LNCaP clone FGC (cell line): ENCODE results near the gene LRP2.
"Not testable (repeated sequence)": the region's sequence is repeated elsewhere in the genome, so short reads cannot be mapped to it uniquely, and the experiment has no call there.

Source experiments
- DNase-seq: peaks from one replicate; pipeline ENCODE4 v3.0.0-alpha.2; 2011; ENCODE audit warnings: low read depth
- H3K4me3 ChIP-seq: 2 replicates; pipeline ENCODE4 v1.5.1; 2011; ENCODE audit warnings: mild to moderate bottlenecking, low read depth, low read length, control low read depth
- TF ChIP-seq, protein P1 (sequence below): IDR thresholded peaks from 2 replicates; pipeline ENCODE4 v1.5.1; 2012; ENCODE audit warnings: mild to moderate bottlenecking; ENCODE audit not compliant: control insufficient read depth, insufficient read depth; ENCODE audit errors: extremely low read depth

Gene LRP2

DNA sequence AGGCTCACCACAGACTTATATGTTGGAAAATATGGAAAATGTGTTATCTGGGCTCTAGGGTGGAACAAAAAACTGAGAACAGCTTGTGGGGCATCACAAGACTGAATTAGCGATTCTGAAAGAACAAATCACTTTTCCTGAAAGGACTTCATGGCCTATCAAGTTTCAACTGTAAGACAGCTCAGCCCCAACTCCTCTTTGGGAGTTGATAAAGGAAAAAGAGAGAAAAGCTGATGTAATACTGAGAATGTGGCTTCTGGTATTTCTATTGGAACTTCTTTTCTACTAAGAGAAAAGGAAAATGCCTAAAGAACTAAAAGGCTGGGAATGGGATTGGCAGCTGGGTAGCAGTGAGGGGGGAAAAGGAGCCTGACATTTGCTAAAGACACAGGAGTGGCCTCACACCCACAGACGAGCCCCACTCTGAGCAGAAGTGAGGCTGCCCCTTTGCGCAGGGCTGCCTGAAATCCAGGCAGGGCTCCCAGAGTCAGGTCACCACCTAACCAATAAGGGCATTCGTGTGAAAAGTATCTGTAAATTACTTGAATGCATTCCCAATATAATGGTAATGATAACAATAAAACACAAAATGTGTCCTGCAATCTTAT is 75.6 kb downstream of the LRP2 start:
- DNase-seq: no peak
- H3K4me3 ChIP-seq: no peak overlapping the region
- TF ChIP-seq, protein P1, sequence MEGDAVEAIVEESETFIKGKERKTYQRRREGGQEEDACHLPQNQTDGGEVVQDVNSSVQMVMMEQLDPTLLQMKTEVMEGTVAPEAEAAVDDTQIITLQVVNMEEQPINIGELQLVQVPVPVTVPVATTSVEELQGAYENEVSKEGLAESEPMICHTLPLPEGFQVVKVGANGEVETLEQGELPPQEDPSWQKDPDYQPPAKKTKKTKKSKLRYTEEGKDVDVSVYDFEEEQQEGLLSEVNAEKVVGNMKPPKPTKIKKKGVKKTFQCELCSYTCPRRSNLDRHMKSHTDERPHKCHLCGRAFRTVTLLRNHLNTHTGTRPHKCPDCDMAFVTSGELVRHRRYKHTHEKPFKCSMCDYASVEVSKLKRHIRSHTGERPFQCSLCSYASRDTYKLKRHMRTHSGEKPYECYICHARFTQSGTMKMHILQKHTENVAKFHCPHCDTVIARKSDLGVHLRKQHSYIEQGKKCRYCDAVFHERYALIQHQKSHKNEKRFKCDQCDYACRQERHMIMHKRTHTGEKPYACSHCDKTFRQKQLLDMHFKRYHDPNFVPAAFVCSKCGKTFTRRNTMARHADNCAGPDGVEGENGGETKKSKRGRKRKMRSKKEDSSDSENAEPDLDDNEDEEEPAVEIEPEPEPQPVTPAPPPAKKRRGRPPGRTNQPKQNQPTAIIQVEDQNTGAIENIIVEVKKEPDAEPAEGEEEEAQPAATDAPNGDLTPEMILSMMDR: no peak

DNA sequence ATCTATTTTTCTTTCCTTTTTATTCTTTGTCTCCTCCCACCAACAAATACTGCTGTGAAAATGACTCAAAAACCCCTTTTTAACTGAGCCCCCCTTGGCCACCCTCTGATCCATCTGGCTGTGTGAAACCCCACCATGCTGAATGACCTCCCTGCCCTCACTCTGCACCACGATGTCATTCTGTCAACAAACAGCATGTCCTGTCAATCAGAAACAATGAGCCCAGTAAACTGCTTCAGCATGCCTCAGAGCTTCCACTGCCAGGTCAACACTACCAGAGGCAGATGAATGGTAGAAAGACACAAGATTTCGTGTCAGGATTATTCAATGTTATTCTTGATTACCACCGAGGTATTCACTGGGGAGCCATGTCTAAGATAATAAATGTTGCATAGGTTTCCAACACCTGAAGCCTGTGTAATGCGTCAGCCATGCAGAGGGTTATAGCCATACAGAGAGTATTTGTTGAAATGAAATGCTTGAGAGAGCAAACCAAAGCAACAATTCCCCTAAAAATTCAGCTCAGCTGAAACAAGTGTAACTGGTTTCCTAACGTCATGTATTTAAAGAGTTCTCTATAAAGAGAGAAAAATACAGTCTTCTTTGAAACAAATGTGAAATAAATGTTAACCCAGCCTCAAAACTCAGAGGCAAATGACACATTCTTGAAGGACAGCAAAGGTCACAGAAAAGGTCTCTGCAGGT is 76.7 kb downstream of the LRP2 start:
- no peak overlapping the region for H3K4me3 ChIP-seq
- DNase-seq: no peak
- TF ChIP-seq, protein P1: no peak

DNA sequence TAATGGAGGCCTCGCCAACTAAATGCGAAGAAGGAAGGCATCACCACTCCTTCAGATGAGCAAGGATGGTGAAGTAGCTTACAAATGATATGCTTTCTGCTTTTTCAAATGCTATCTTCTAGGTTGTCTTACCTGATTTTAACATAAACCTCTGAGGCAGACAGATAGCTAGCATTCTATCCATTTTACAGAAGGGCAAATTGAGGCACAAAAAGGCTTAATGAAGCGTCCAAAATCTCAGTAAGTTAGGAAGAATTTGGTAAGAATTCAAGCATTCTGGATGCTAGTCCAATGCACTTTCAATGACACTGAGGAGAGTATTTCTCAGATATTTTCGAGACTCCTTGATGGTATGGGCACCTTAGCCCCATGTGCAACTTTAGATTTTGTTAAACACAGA is 81.8 kb downstream of the LRP2 start:
- no peak for DNase-seq
- TF ChIP-seq, protein P1: no peak
- no peak overlapping the region for H3K4me3 ChIP-seq

DNA sequence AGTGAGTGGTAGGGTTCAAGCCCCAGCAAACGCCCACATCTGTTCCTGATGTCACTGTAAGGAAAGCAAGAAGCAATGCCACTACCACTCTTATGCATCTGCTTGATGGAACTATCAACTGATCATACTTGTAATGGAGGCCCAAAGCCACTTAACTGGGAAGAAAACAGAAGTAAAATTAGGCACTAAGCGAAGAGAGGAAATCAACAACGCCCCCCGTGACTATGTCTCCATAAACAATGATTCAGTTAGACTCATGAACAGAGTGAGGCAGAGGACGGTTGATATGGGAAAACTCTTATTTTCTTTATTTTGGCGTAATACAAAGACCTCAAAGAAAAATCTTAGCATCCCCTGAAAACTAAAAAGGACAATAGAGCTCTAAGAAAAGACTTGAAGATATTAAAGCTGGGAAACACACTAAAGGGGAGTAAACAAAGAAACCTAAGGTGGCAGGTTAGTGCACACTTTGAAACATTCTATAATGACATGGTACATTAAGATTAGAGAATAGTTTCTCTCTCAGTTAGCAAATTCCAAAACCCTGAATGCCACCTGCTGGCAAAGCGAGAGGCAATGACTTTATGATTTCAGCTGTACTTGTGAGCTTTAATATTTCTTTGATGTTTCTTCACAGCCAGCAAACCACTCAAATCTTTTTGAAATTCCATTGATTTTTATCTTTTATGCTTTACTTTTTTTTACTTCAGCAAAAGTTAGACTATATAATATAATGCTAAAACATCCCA is 86.5 kb downstream of the LRP2 start:
- TF ChIP-seq, protein P1: peak; percentile 59
- DNase-seq: no peak
- H3K4me3 ChIP-seq: no peak overlapping the region

DNA sequence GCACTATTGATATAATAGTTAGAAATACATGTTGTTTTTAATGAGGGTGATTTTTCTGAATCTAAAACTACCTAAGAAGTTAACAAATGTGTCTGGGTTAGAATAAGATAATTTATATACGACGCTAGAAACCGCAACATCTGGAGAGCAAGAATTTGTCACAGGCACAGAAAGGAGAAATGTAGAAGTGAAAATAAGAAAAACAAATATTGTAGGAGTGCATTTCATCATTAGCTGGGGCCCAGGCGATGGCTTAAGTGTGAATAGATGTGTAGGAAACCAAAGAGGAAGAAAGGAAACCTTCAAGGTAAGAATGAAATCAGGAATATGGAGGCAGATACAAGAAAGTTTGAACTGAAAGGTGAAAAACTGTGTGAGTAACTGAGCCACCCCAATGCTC is 90.3 kb downstream of the LRP2 start:
- no peak overlapping the region for H3K4me3 ChIP-seq
- TF ChIP-seq, protein P1: no peak
- DNase-seq: no peak

DNA sequence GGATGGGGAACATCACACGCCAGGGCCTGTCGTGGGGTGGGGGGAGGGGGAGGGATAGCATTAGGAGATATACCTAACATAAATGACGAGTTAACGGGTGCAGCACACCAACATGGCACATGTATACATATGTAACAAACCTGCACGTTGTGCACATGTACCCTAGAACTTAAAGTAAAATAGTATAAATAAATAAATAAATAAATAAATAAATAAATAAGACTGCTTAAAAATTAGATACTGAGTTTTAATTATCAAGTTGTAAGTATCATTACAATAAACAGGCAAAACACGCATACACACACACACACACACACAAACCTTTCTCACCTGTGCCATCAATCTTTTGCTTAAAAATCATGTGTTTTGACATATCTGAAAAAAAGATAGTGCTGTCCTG is 91.8 kb downstream of the LRP2 start:
- not testable (repeated sequence) for DNase-seq, H3K4me3 ChIP-seq

DNA sequence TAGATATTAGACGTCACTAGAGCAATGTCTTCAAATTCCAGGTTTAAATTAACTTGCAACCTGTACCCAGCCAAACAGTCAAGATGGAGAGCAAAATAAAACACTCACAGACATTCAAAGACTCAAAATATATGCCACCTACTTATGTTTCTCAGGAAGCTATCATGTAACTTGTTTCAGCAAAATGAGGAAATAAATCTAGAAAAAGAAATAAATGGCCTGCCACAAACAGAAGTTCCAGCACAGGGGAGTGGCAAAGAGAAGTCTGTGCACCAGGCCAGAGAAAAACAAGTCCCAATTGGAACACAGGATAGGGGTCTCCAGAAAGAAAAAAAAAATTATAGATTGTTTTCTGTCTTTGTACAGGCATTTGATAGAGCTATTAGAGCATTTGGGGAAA is 96.7 kb downstream of the LRP2 start:
- no peak overlapping the region for H3K4me3 ChIP-seq
- DNase-seq: no peak
- TF ChIP-seq, protein P1: no peak
